A549 treated with Mapracorat at 1 μM for 4 hours (cell line): ENCODE measurements around the gene GIMAP1. TPM values are rescaled to one million over a fixed set of nuclear protein-coding genes. Genes with fewer than 3 reads are reported as not detected.

ENCODE experiments used
- total RNA-seq: library from RNA; stranded (reverse); fragments of 200-300 nt; extraction: Qiagen RNA extraction; gene quantifications from 5 replicates; pipeline ENCODE4 v1.2.3, GENCODE V29; 2022

Gene GIMAP1
- total RNA-seq, result not detected in 5 replicates

GRCh38 chr7:150716368-150716767 is at the start of gene GIMAP1:
TSS of gene GIMAP1 (plus strand) at chr7:150716613. CDS start at chr7:150719048, 2,435 bp downstream.

GRCh38 chr7:150685219-150686029 is 31.0 kb upstream of the GIMAP1 start, which contains the start of gene GIMAP2:
TSS of gene GIMAP2 (plus strand) at chr7:150685706. CDS start at chr7:150687060, 1,354 bp downstream.

GRCh38 chr7:150737265-150738055 is 21.0 kb downstream of the GIMAP1 start, which contains the start of gene GIMAP5:
TSS of gene GIMAP5 (plus strand) at chr7:150737418. CDS start at chr7:150740885, 3,467 bp downstream.

Other genes starting within 250 kb of the GIMAP1 start
- not detected in 5 replicates for gene GIMAP7, start 201.7 kb upstream of the GIMAP1 start, total RNA-seq
- not detected in 5 replicates for gene GIMAP4, start 149.2 kb upstream of the GIMAP1 start, total RNA-seq
- not detected in 5 replicates for gene GIMAP6, start 84.2 kb upstream of the GIMAP1 start, total RNA-seq
- gene GIMAP2, start 30.9 kb upstream of the GIMAP1 start, total RNA-seq, result not detected in 5 replicates
- 0.08 TPM in 1 of 5 replicates, not detected in the others for gene GIMAP5, start 20.8 kb downstream of the GIMAP1 start, total RNA-seq
- 0.15 to 0.23 TPM (median 0.19 TPM) in 3 of 5 replicates, not detected in the others for gene TMEM176B, start 83.8 kb downstream of the GIMAP1 start, total RNA-seq
- gene TMEM176A, start 84.2 kb downstream of the GIMAP1 start, total RNA-seq, result not detected in 5 replicates
- gene AOC1, start 135.9 kb downstream of the GIMAP1 start, total RNA-seq, result 0.05 to 0.32 TPM (median 0.13 TPM) in 3 of 5 replicates, not detected in the others